B cell (primary cell): ENCODE measurements around the gene PKD2L2.

Experiments used
- CTCF ChIP-seq: fragments of 200-600 bp; IDR thresholded peaks from one replicate; pipeline ENCODE4 v1.8.0; 2022; ENCODE audit warnings: antibody characterized with exemption, mild to moderate bottlenecking
- EZH2 ChIP-seq: IDR thresholded peaks from 2 replicates; pipeline ENCODE4 v1.6.1; 2012; ENCODE audit warnings: borderline replicate concordance, low read depth, mild to moderate bottlenecking, moderate library complexity, low read length; ENCODE audit not compliant: insufficient read depth, poor library complexity, severe bottlenecking

GRCh38 chr5:137939331-137939730 lies 50.1 kb downstream of the PKD2L2 start:
- TF ChIP-seq CTCF, result no peak
- TF ChIP-seq EZH2, result no peak
